NCI-H524 (cell line): ENCODE data around the gene TOM1L2.
"Not testable (repeated sequence)": the region's sequence is repeated elsewhere in the genome, so short reads cannot be mapped to it uniquely, and the experiment has no call there.

Experiments used
- DNase-seq, 2 experiments: peaks; one replicate each; lab custom pipeline; 2025; lab: John Stamatoyannopoulos, UW

Gene TOM1L2

GRCh38 chr17:17943281-17943984 lies 28.8 kb downstream of the TOM1L2 start:
- no peak for DNase-seq

GRCh38 chr17:17942846-17943245 lies 29.4 kb downstream of the TOM1L2 start:
- no peak for DNase-seq

GRCh38 chr17:17941015-17941414 lies 31.2 kb downstream of the TOM1L2 start:
- no peak for DNase-seq

GRCh38 chr17:17940441-17940911 lies 31.7 kb downstream of the TOM1L2 start:
- DNase-seq, result peak; percentile 54 to 77

- not testable (repeated sequence) for DNase-seq
These were observed 32.3 kb downstream of the TOM1L2 start for GRCh38 chr17:17939941-17940340.

GRCh38 chr17:17938388-17939107 lies 33.7 kb downstream of the TOM1L2 start:
- DNase-seq, result no peak

- DNase-seq, result no peak
These were observed 34.2 kb downstream of the TOM1L2 start for GRCh38 chr17:17937958-17938357.

- no peak for DNase-seq
These were observed 34.9 kb downstream of the TOM1L2 start for GRCh38 chr17:17937201-17937853.

GRCh38 chr17:17935321-17936271 lies 36.6 kb downstream of the TOM1L2 start:
- no peak for DNase-seq

- no peak for DNase-seq
These were observed 37.4 kb downstream of the TOM1L2 start for GRCh38 chr17:17934806-17935205.

GRCh38 chr17:17934214-17934613 lies 38.0 kb downstream of the TOM1L2 start:
- no peak for DNase-seq

GRCh38 chr17:17933775-17934174 lies 38.4 kb downstream of the TOM1L2 start:
- no peak for DNase-seq

- DNase-seq, result no peak
These were observed 41.0 kb downstream of the TOM1L2 start for GRCh38 chr17:17931159-17931558.

GRCh38 chr17:17930674-17931073 lies 41.5 kb downstream of the TOM1L2 start:
- no peak for DNase-seq

- DNase-seq, result no peak
These were observed 42.4 kb downstream of the TOM1L2 start for GRCh38 chr17:17929655-17930380.

- no peak for DNase-seq
These were observed 43.6 kb downstream of the TOM1L2 start for GRCh38 chr17:17928398-17929287.

- no peak for DNase-seq
These were observed 45.3 kb downstream of the TOM1L2 start for GRCh38 chr17:17926840-17927449.

- DNase-seq, result no peak
These were observed 46.2 kb downstream of the TOM1L2 start for GRCh38 chr17:17926036-17926435.

- DNase-seq, result no peak
These were observed 47.3 kb downstream of the TOM1L2 start for GRCh38 chr17:17924857-17925250.
